ENCODE results near the gene EFHC1. TPM values are rescaled to one million over a fixed set of nuclear protein-coding genes. Genes with fewer than 3 reads are reported as not detected.
"Not testable (repeated sequence)": the region's sequence is repeated elsewhere in the genome, so short reads cannot be mapped to it uniquely, and the experiment has no call there.

EFHC1 gene
- total RNA-seq, 1 donor from 2014 or later, result 54.9 TPM

GRCh38 chr6:52435345-52435744 is 15.2 kb downstream of the EFHC1 start:
- DNase-seq (ENCODE audit: extremely low spot score, unreplicated experiment), result no peak
- no peak for TF ChIP-seq CTCF (conservative IDR thresholded peaks at IDR 0.05)
- Mint-ChIP-seq H3K4me1 (ENCODE audit: unreplicated experiment) (no peaks in the 10 kb centered on the region), H3K4me3 (no peak overlapping the region), H3K36me3 (peaks cover 30% of the 10 kb centered on the region), H3K9me3 (no peaks in the 10 kb centered on the region), H3K27ac (no peak overlapping the region), H3K27me3 (no peaks in the 10 kb centered on the region)

- Mint-ChIP-seq H3K4me3 (no peak overlapping the region), H3K36me3 (peaks cover 32% of the 10 kb centered on the region), H3K9me3 (no peaks in the 10 kb centered on the region), H3K27ac (no peak overlapping the region), H3K27me3 (no peaks in the 10 kb centered on the region), H3K4me1 (ENCODE audit: unreplicated experiment) (no peaks in the 10 kb centered on the region)
- no peak for TF ChIP-seq CTCF (conservative IDR thresholded peaks at IDR 0.05)
- no peak for DNase-seq (ENCODE audit: extremely low spot score, unreplicated experiment)
Observed at GRCh38 chr6:52438926-52439325, 18.8 kb downstream of the EFHC1 start.

DNA sequence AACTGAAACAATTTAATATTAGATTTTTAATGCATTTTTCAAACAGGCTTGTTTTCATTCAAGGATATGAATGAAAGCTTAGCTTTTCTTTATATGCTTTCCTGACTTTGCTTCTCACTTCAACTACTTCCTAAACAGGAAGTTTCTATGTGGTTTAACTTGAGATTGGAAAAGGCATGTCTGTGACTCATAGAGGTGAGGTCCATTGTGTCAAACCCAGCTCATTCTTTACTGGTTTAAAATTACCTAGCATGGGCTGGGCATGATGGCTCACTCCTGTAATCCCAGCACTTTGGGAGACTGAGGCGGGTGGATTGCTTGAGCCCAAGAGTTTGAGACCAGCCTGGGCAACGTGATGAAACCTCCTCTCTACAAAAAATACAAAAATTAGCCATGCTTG is 34.4 kb downstream of the EFHC1 start:
- TF ChIP-seq CTCF (conservative IDR thresholded peaks at IDR 0.05), result no peak
- H3K27me3 Mint-ChIP-seq, result no peaks in the 10 kb centered on the region
- H3K36me3 Mint-ChIP-seq, result peaks cover 20% of the 10 kb centered on the region
- no peak overlapping the region for H3K4me3 Mint-ChIP-seq
- no peak for DNase-seq (ENCODE audit: extremely low spot score, unreplicated experiment)
- H3K27ac Mint-ChIP-seq, result peak overlapping the region; percentile 36
- H3K9me3 Mint-ChIP-seq, result peaks cover 16% of the 10 kb centered on the region
- H3K4me1 Mint-ChIP-seq (ENCODE audit: unreplicated experiment), result peaks cover 5% of the 10 kb centered on the region

GRCh38 chr6:52457096-52457495 is 37.0 kb downstream of the EFHC1 start:
- no peaks in the 10 kb centered on the region for H3K4me1 Mint-ChIP-seq (ENCODE audit: unreplicated experiment)
- H3K4me3 Mint-ChIP-seq, result no peak overlapping the region

GRCh38 chr6:52461194-52461593 is 41.1 kb downstream of the EFHC1 start:
- not testable (repeated sequence) for H3K27me3 Mint-ChIP-seq; H3K27ac Mint-ChIP-seq; H3K4me3 Mint-ChIP-seq; H3K4me1 Mint-ChIP-seq (ENCODE audit: unreplicated experiment); H3K36me3 Mint-ChIP-seq; H3K9me3 Mint-ChIP-seq; DNase-seq (ENCODE audit: extremely low spot score, unreplicated experiment)

More at GRCh38 chr6:52457096-52457495, 37.0 kb downstream of the EFHC1 start:
- H3K27ac Mint-ChIP-seq, result no peak overlapping the region
- H3K9me3 Mint-ChIP-seq, result no peaks in the 10 kb centered on the region
- peaks cover 8% of the 10 kb centered on the region for H3K36me3 Mint-ChIP-seq
- no peak for DNase-seq (ENCODE audit: extremely low spot score, unreplicated experiment)
- no peak for TF ChIP-seq CTCF (conservative IDR thresholded peaks at IDR 0.05)
- H3K27me3 Mint-ChIP-seq, result no peaks in the 10 kb centered on the region

DNA sequence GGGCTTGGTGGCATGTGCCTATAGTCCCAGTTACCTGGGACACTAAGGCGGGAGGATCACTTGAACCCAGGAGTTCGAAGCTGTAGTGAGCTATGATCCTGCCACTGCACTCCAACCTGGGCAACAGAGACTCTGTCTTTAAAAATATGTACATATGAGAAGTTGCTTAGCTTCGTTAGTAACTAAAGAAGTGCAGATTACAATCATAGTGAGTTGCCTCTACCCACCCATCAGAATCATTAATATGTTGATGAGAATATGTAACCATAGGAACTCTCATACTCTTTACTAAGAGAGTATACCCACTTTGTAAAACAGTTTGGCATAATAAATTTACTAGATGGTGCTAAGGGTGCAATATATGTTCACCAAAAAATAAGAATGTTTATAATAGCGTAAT is 54.0 kb downstream of the EFHC1 start:
- no peak overlapping the region for H3K4me3 Mint-ChIP-seq
- no peaks in the 10 kb centered on the region for H3K9me3 Mint-ChIP-seq
- no peak for TF ChIP-seq CTCF (conservative IDR thresholded peaks at IDR 0.05)
- H3K4me1 Mint-ChIP-seq (ENCODE audit: unreplicated experiment), result no peaks in the 10 kb centered on the region
- no peaks in the 10 kb centered on the region for H3K36me3 Mint-ChIP-seq
- H3K27ac Mint-ChIP-seq, result no peak overlapping the region
- H3K27me3 Mint-ChIP-seq, result no peaks in the 10 kb centered on the region
- no peak for DNase-seq (ENCODE audit: extremely low spot score, unreplicated experiment)
